DMS153 (cell line): Measurements from ENCODE around the gene PRRT3.

Experiments
- DNase-seq: peaks from one replicate; lab custom pipeline; 2025; lab: John Stamatoyannopoulos, UW

The PRRT3 gene

DNA sequence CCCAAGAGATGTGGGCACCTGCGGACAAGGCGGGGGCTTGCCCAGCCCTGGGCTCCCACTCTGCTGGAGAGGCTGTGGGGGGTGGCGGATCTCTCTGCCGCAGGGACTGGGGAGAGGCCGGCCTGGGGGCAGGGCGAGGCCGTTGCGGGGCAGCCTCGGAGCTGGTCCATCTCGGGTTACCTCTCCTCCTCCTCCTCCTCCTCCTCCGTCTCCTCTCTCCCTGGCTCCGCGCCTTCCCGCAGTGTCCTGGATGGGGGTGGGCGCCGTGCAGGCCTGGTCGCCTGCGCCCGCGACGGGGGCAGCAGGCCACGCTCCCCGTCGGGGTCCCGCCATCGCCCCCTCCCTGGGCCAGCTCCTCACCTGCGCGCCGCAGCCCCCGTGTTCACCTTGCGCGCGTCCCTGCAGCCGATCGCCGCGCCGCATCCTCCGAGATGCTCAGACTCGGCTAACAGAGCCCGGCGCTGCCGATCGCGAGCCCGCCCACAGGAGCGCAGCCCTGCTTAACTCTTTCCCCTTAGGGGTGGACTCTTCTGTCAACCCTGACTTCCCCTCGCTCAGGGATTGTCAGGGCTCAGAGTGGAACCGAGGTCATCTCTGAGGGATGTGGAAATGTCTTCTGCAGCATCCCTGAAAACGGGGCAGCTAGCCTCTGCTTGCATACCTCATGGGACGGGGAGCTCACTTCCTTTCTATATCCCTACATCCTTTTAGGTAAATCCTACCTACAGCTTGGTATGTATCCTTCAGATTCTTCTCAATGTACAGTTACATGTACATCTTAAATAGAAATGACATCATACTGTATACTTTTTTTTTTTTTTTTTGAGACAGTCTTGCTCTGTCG lies at the start of gene PRRT3:
PRRT3 (minus strand) TSS at position 447 of the 844 bp plus-strand sequence. CDS start 2,293 bp downstream, outside the sequence.
- DNase-seq: no peak

- no peak for DNase-seq
Measured at GRCh38 chr3:10000686-10001085, 48.5 kb upstream of the PRRT3 start.

GRCh38 chr3:9994086-9994844 lies 42.1 kb upstream of the PRRT3 start:
- DNase-seq: no peak

DNA sequence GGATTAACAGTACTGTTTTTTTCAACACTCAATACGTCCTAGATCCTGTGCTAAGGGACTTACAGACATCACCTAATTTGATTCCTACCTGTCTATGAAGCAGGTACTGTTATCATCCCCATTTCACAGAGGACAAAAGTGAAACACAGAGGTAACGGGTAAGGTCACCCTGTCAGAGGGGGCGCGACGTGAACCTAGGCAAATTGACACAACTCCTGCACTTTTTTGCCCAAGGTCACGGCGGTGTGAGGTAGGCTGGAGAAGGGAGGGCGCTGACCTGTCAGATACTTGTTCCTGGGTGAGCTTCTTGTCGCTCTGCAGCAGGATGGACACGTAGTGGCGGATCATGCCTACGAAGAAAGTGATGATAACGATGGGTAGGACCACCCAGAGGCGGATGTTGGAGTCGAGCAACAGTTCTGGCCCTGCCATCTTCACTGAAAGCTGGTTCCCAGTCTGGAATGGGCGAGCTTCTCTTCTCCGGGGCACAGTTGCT lies 34.1 kb upstream of the PRRT3 start:
- no peak for DNase-seq

DNA sequence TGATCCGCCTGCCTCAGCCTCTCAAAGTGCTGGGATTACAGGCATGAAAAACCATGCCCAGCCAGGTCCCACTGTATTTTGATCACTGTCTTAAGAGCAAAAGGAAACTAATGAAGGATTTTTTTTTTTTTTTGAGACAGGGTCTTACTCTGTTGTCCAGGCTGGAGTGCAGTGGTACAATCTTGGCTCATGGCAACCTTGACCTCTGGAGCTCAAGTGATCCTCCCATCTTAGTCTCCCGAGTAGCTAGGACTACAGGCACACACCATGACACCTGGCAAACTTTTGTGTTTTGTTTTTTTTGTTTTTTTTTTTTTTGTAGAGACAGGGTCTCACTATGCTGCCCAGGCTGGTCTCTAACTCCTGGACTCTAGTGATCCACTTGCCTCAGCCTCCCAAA lies 28.0 kb upstream of the PRRT3 start:
- no peak for DNase-seq

DNA sequence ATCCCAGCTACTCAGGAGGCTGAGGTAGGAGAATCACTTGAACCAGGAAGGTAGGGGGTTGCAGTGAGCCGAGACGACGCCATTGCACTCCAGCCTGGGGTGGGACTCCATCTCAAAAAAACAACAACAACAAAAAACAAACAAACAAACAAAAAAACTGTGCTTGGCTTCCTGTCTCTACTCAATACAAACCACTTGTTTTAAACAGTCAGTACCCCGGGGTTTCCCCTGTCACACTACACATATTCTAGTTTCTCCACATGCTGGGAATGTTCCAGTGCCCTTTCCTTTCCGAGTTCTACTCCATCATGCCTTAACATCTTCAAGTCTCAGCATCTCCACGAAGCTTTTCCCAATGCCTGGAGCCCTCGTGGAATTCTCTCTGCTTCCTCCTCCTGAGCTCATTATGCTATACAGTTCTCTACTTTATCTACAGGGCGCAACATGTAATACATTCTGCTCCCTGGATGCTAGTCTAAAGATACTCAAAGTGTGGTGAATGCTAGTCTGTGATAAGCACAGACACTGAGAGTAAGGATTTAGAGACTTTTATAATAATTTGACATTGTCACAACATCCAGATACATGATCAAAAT lies 26.6 kb upstream of the PRRT3 start:
- no peak for DNase-seq

DNA sequence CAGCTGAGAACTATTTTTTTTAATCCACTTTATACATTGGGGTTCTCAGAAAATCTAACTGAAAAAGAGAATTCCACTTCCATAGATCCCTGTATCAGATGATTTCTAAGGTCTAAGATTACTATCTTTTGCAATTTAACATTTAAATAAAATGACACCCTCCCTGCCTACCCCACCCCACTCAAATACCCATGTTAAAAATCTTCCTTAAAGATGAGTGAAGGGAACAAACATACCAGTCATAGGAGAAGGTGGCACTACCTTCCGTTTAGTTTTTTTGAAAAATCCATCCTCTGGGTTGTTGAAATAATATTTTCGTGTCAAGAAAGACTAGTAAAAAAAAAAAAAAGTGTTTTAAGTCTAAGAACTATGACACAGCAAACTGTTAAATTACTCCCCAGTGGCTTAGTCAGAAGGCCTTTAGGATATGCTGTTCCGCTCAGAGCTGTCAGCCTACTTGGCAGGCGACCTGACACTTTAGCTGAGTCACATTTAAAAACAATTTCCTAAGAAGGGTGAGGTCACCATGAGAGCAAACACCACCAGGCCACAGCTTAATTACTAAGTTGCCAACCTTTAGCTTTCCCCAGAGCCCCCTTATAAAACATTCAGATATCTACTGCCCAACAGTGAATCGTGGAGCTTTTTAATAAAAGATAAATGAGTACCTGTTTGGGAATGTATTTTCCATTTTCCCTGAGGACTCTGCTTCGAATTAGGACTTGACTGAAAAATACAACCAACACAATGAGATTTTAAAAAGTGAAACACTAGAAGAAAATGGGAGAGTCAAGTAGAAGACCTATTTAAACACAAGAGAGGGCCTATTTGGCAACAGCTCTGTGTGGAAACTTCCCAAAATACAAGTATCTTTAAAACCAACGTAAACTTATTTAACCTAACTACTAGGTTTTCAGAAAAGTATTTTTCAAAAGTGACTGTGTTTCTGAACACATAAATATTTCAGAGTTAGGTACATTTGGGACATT lies 24.8 kb upstream of the PRRT3 start:
- no peak for DNase-seq

GRCh38 chr3:9970020-9970652 lies 17.9 kb upstream of the PRRT3 start:
- no peak for DNase-seq

GRCh38 chr3:9969632-9970019 lies 17.4 kb upstream of the PRRT3 start:
- no peak for DNase-seq

DNA sequence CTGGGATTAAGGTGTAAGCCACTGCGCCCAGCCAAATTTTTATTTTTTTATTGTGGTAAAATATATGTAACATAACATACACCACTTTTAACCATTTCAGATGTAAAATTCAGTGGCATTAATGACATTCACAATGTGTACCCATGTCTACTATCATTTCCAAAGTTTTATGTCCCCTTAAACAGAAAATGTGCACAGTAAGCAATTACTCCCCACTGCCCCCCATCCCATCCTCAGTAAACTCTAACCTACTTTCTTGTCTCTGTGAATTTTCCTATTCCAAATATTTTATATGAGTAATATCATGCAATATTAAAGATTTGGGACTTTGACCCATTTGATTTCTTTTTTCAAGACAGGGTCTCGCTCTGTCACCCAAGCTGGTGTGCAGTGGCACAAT lies 14.6 kb upstream of the PRRT3 start:
- no peak for DNase-seq

- no peak for DNase-seq
Measured at GRCh38 chr3:9965200-9965875, 13.1 kb upstream of the PRRT3 start.

- DNase-seq: no peak
Measured at GRCh38 chr3:9957214-9957613, 5.0 kb upstream of the PRRT3 start.

GRCh38 chr3:9955611-9956352 lies 3.6 kb upstream of the PRRT3 start:
- DNase-seq: no peak

GRCh38 chr3:9955067-9955502 lies 2.9 kb upstream of the PRRT3 start:
- peak; percentile 48 for DNase-seq

- DNase-seq: no peak
Measured at GRCh38 chr3:9951598-9951961, 628 bp downstream of the PRRT3 start.

DNA sequence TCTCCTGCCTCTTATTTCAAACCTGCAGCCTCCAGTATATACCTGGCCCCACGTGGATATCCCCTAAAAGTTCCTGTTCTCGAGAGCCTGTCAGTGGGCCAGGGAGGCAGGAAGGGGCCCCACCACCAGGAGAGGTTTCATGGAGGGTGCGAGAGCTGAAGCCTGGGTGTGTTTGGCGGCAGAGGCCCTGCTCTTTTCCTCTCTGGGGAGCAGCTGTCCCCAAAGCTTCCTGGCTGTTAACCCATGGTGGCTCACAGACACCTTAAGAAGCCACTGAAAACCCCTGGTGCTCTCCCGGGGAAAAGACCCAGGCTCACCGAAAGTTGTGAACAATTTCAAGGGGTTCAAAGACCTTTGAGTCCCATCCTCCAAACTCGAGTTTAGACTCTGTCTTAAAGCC lies 1.1 kb downstream of the PRRT3 start:
- no peak for DNase-seq

- no peak for DNase-seq
Measured at GRCh38 chr3:9949626-9950025, 2.6 kb downstream of the PRRT3 start.

GRCh38 chr3:9949115-9949514 lies 3.1 kb downstream of the PRRT3 start:
- no peak for DNase-seq

GRCh38 chr3:9948586-9948985 lies 3.6 kb downstream of the PRRT3 start:
- no peak for DNase-seq
